ENCODE results near the gene ADM2. TPM values are rescaled to one million over a fixed set of nuclear protein-coding genes. Genes with fewer than 3 reads are reported as not detected.
A peak's percentile ranks its signal among the peaks of the same experiment; 100 is the strongest.
"Not testable (repeated sequence)": the region's sequence is repeated elsewhere in the genome, so short reads cannot be mapped to it uniquely, and the experiment has no call there.

ADM2 gene, protein sequence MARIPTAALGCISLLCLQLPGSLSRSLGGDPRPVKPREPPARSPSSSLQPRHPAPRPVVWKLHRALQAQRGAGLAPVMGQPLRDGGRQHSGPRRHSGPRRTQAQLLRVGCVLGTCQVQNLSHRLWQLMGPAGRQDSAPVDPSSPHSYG
- total RNA-seq: not detected

DNA sequence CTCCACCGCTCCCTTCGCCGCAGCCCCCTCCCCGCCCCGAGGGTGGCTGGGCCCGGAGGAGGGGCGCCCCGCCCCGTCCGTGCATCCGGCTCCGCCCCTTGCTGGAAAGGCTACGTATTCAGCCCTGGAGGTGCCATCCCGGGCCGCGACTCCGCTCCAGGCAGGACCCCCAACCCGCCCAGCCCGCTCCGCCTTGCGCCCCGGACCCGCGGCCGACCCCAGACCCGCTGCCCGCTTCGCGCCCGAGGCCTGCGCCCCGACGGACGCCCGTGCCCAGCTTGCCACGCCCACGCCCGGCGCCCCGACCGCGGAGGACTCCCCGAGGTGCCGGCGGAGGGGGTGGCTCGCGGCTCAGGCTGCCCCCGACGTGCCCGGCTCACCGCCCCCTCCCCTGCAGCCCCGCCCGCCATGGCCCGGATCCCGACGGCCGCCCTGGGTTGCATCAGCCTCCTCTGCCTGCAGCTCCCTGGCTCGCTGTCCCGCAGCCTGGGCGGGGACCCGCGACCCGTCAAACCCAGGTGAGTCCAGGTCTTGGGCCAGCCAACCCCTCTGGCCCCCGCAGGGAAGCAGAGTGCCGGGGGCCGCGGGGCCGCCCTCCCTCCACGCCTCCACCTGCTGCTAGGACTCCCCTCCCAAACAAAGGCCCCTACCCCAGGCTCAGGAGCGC, at the start of gene ADM2:
TSS of gene ADM2 (plus strand) at position 104 of the 667 bp plus-strand sequence. CDS start at position 409, 305 bp downstream.
- DNase-seq: no peak

DNA sequence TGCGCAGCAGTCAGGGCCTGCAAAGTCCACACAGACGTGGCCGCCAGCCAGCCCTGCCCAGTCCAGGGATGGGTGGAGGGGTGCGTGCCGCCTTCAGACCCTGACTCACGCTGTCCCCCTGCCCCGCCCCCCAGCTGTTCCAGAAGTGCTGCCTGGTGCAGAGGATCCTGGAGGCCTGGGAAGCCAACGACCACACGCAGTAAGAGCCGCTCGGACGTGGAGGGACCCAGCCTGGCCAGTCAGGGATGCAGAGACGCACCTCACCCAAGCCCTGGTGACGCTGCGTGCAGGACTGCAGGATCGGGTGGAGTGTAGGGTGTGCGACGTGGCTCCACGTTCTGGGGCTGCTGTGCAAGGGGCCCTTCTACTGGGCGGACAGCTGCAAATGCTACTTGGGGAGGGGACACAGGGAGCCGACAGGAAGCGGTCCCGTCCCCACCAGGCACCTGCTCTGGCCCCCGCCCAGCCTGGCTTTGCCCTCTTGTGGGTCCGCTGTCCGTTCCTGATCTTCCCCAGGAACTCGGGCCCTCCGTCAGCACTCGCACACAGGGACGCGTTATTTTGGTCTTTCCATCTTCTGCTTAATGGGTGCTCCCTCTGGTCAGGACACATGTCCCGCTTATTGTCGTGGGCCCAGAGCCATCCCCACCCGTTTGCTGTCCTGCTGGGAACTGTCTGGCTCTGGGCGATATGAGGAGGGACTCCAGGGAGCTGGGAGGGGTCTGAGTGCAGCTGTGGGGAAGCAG, 49.0 kb upstream of the ADM2 start:
- no peak for DNase-seq

DNA sequence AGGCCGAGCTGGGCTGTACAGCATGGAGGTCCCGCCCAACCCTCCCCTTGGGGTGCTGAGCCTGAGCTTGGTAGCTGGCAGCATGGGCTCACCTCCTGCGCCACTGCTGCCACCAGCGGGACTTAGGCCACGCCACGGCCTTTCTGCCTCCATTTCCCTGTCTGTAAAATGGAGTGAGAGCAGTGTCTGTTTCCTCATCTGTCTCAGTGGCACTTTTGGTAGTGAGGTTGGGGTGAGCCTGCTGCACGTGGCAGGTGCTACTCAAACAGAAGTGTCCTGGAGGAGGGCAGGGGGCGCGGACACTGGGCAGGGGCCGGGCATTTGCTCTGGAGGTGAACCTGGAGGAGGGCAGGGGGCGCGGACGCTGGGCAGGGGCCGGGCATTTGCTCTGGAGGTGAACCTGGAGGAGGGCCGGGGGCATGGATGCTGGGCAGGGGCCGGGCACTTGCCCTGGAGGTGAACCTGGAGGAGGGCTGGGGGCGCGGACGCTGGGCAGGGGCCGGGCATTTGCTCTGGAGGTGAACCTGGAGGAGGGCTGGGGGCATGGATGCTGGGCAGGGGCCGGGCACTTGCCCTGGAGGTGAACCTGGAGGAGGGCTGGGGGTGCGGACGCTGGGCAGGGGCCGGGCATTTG, 48.3 kb upstream of the ADM2 start:
- not testable (repeated sequence) for DNase-seq

DNA sequence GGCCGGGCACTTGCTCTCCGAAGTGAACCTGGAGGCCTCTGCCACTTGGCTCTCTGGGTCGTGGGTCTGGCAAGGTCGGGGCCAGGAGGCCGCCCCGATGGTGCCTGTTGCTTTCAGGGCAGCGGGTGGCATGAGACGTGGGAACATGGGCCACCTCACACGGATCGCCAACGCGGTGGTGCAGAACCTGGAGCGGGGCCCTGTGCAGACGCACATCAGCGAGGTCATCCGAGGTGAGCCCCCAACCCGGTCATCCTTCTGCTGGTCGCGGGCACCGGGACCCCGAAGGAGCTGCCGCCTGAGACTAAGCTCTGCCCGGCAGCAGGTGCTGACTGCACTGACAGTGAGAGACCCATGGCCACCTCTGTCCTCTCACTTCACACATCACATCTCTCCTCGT, 46.5 kb upstream of the ADM2 start:
- no peak for DNase-seq

DNA sequence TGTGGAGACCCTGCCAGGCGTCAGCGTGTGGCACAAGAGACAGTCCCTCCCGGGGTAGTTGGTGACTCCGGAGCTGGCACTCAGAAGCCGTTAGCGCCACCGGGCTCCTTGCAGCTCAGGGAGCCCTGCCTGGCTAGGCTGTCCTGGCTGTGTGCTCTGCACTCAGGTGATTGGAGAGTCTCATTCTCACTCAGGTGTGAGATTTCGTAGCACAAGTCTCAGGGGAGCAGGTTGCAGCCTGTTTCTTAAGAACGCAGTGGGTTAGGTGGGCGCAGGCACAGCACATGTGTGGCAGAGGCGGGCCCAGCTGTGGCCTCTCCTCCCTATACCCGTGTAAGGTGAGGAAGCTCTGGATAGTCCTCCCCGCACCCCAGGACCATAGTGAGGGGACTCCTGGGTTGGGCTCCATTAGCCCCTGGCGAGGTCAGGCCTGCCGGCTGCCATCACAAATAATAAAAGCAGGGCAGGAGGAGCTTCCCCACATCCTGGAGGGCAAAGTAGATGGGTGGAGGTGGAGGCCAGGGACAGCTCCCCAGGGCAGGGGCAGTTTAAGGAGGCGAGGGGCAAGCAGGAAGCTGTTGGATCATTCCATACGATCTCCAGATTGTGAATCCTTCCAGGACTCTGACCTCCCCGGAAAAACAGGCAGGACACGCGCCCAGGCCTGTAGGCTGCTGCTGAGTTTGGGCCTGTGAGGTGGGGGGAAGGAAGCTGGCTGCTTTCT, 45.9 kb upstream of the ADM2 start:
- DNase-seq: no peak

DNA sequence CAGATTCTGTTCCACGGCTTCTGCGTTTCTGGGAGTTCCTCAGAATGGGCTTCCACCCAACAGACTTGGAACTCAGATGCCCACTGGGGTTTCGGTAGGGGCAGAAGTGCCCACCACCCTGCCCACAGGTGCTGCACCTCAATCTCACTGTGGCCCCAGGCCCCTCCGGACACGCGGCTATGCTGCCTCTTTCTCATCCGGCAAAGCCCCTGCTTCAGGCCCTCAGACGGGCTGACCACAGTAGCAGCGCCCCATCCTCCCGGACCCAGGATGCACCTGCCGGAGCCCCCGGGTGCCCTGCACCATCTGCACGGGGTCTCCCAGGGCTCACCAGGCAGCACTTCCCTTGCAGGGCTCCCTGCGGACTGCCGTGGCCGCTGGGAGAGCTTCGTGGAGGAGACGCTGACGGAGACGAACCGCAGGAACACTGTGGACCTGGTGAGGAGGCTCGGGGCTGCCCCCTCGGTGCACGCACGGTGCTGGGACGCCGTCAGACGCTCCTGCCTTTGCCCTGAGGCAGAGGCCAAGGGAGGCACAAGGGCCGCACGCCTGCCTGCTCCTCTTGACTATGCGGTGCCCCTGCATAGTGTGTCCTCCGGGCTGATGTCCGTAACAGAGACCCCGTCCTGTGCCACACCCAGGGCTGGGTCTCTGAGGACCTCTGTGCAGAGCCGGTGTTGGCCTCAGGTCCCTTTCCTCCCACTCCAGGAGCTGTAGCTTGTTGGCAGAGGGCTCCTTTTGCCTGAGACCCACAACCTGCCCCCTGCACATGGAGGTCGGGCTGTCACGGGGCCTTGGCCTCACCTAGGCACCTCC, 45.1 kb upstream of the ADM2 start:
- DNase-seq: no peak

DNA sequence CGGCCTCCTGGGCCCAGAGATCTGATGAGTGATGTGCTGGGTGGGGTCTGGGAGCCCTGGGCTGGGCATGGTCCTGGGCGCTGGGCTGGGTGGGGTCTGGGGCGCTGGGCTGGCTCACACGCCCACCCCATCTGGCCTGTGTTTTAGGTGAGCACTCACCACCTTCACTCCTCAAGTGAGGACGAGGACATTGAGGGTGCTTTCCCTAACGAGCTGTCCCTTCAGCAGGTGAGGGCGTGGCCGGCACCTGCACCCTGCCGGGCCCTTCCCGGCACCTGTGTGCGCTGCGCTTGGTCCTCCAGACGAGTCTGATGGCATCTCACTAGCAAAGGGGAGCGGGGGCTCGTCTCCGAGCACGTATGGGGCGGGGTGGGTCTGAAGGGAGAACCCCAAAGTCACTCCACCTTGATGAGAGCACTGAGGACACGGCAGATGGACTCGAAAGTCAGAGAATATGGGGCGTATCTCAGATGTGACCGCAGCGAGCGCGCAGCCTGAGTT, 44.5 kb upstream of the ADM2 start:
- DNase-seq: no peak

DNA sequence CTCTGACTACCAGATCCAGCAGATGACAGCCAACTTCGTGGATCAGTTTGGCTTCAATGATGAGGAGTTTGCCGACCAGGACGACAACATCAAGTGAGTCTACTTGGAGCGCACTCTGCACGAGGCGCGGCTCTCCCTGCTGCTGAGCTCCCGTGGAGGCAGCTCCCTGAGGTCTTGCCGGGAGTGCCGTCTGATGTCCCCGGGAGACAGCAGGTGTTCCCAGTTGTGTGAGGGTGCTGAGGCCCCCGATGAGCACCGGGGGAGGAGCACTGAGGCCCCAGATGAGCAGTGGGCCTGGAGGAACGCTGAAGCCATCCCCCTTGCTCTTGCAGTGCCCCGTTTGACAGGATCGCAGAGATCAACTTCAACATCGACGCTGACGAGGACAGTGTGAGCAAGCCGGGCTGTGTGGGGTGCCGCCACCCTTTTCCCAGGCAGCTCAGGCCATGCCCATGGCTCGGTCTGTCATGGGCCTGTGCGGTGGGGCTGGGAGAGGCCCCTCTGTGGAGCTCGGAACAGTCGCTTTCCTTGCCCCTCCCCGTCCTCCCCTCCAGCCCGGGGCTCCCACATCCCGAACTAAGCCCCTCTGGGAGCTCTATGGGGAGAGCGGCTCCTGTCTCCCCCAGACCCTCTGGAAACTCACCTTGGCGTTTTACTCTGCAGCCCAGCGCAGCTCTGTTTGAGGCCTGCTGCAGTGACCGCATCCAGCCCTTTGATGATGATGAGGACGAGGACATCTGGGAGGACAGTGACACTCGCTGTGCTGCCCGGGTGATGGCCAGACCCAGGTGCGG, 43.6 kb upstream of the ADM2 start:
- DNase-seq: no peak

DNA sequence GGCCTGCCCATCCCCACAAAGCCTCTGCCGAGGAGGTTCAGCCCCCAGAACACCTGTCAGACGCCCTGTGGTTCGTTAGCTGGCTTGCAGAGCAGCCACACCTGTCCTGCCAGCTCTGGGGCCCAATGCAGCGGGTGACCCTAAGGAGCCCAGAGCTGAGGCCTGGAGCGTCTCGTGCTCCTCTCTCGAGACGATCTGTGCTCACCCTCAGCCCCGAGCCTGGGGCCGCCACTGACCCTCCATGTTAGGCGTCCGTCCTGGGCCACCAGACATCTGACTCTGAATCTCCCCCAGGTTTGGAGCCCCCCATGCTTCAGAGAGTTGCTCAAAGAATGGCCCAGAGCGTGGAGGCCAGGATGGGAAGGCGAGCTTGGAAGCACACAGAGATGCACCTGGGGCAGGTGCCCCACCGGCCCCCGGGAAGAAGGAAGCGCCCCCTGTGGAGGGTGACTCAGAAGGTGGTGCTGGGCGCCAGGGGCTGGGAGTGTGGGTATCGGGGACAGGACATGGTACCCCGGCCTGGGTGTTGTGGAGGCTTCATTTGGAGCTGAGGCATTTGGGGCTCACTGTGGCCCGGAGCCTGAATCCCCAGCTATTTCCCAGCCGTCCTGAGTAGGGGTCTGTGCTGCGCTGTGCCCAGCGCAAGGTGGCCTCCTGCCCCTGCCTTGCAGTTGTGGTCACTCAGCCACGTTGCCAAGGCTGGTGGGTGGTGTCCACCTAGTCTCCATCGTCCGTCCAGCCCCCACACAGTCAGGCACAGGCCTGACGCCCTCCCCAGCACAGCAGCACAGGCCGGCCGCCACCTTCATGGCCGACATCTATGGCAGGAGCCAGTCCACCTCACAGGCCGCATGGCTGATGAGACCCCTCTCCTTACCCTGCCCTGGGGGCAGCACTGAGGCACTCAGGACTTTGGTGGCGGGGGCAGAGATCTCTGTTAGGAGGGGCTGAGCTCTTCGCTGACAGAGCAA, 42.8 kb upstream of the ADM2 start:
- no peak for DNase-seq

DNA sequence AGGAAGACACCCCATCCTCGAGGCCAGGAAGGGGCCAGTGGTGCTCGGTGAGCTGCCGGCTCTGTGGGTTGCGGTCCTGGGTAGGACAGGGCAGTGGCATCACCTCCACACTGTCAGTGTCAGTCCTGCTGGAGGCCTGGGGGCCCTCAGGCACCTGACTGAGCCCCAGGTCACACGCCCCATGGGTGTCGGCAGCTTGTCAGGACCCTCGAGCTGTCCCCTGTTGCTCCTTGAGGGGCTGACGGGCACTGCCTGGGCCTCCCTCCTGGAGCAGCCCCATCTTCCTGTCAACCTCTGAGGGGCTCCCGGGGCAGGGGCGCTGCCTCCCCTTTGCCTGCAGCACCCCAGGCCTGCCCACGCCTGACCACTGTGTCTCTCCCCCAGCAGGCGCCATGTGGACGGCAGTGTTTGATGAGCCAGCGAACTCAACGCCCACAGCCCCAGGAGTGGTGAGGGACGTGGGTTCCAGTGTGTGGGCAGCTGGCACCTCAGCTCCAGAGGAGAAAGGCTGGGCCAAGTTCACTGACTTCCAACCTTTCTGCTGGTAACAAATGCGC, 42.0 kb upstream of the ADM2 start:
- peak; percentile 19 for DNase-seq

DNA sequence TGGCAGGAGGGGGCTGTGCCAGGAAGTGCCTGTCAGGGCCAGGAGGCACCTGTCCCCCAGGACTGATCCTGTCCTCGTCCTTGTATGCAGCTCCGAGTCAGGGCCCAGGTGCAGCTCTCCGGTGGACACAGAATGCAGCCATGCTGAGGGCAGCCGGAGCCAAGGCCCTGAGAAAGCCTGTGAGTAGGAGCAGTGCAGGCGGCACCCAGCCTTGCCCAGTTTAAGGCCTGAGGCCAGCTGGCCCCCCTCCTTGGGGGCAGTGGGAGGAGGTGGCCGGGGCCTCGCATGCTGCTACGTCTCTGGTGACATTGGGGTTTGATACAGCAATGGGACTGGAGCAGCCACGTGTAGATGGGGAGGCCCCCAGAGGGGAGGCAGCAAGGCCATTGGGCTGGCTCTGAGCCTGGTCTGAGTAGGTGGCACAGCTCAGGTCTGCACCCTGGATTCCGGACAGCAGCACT, 41.4 kb upstream of the ADM2 start:
- DNase-seq: no peak

DNA sequence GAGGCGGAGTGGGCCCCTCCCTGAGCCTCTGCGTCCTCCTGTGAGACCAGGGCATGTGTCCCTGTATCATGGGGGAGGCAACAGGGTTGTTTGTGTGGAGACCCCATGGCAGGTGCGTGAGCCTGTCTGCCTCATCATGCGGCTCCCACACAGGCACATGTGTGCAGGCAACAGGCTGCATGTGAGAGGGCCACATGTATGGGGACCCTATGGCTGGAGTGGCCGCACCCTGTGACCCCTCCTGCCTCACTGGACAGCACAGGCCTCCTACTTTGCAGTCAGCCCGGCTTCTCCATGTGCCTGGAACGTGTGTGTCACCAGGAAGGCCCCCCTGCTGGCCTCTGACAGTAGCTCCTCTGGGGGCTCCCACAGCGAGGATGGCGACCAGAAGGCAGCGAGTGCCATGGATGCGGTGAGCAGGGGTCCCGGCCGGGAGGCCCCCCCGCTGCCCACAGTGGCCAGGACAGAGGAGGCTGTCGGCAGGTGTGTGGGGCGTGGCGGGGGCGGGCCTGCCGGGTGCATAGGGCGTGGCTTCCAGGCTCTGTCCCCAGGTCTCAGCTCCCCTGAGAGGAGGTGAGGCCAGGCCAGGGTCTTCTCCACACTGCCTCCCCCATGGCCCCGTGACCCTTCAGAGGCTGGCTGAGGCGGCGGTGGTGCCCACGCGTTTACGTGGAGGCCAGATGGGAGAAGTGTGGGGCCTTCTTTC, 40.6 kb upstream of the ADM2 start:
- DNase-seq: no peak

DNA sequence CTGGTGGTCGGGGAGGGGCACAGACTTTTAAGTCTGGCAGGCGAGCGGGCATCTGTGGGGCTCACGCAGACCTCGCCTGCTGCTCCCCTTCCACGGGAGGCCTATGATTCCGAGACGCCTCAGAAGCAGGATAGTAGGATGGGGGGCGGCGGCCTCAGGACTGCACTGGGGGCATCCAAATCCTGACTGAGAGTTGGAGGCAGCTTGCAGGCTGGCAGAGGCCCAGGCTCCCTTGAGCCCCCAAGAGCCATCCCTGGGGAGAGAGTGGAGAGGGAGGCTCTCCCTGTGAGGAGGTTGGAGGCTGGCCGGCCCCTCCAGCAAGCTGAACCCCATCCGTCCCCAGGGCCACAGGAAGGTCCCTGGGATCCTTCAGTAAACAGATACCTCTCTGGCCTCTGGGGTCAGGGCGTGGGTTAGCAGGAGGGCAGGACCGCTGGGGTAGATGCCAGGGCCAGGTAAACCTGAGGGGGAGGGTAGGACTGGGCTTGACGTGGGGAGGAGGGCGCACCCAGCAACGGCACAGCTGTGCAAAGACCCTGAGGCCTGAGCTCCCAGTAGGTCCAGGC, 39.8 kb upstream of the ADM2 start:
- DNase-seq: no peak

DNA sequence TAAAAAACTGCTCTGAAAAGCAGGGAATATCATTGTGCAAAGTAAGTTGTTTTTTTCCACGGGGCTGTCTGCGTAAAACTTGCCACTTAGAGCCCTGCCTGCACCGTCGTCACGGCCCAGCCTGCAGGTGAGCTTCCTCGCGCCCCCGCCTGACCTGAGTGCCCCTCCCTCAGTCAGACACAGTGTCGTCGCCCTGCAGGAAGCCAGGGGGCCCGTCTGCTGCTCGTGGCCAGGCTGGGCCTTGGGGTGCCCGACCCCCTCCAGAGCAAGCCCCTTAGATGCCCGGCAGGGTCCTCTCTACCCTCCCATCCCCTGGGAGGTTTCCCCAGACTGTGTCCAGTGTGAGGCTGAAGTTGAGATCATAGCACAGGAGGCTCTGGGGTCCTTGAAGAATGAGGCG, 38.1 kb upstream of the ADM2 start:
- no peak for DNase-seq

DNA sequence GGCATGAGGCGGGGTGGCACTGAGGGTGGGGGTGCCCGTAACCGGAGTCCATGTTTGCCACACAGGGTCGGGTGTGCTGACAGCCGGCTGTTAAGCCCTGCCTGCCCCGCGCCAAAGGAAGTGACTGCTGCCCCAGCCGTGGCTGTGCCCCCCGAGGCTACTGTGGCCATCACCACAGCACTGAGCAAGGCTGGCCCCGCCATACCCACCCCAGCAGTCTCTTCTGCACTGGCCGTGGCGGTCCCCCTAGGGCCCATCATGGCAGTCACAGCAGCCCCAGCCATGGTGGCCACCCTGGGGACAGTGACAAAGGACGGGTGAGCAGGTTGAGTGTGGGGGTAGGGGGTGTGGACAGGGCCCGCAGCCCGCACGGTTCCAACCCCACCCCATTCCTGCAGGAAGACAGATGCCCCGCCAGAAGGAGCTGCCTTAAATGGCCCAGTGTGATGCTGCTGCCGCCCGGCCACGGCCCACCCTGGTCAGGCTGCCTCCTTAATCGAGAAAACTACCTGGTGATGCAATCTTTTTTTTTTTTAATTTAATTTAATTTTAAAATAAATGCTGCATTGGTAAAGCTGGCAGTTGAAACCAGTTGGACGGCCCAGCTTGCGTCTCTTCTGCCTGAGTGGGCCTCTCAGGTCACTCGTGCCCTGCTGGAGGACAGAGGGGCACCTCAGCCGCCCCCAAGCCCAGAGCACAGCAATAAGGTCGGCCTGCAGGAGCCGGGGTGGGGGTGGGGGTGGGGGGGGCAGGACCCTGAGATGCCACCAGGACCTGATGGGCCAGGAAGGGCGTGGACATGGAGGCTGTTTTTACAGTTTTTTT, 37.3 kb upstream of the ADM2 start:
- DNase-seq: no peak

DNA sequence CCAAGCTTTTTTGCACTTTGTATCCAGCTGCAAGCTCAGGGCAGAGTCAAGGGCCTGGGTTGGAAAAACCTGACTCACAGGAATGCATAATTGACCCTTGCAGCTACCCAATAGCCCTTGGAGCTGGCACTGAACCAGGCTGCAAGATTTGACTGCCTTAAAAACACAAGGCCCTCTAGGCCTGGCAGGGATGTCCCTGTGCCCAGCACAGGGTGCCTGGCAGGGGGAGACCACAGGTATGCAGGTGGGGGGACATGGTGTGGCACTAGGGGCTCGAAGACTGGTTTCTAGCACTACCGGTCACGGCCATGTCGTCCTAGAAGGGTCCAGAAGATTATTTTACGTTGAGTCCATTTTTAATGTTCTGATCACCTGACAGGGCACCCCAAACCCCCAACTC, 36.7 kb upstream of the ADM2 start:
- no peak for DNase-seq
